Activated T-helper 1 cell treated with anti-CD3 and anti-CD28 coated beads, Interleukin-2, amount 50 U/mL, for 16 hours (primary cell): ENCODE results near the gene XDH.

ENCODE experiments used
- DNase-seq, 2 donors: peaks; one replicate each; pipeline ENCODE4 v3.0.0-alpha.2; 2020; ENCODE audit warnings: low read depth in 1 of 2, low spot score in 1 of 2

XDH gene

GRCh38 chr2:31332521-31332920 is 82.0 kb downstream of the XDH start:
- DNase-seq: no peak

GRCh38 chr2:31331156-31331555 is 83.4 kb downstream of the XDH start:
- no peak for DNase-seq

DNA sequence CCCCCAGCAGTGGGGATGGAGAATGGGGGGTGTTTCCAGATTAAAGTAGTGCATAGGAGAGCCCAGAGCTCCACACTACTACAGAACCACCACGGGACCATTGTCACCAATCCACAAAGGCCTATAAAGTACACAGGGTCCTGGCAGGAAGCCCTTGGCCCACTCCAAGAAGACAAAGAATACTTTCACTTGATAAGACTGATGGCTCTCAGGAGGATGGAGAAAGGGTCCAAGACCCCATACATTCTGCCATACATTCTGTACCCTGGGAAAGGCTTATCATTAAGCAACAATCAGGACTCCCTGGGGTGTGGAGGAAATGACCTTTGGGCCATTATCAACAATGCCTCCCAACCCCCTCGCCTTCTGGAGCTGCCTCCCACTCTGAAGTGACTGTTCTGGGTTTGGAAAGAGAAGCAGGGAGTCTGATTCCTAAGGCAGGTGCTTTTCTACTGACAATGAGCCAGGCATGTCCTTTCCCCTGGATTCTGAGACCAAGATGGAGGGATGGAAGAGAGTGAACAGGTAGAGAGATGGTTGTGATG is 85.4 kb downstream of the XDH start:
- no peak for DNase-seq

- DNase-seq: no peak
Observed at GRCh38 chr2:31328026-31328425, 86.5 kb downstream of the XDH start.

DNA sequence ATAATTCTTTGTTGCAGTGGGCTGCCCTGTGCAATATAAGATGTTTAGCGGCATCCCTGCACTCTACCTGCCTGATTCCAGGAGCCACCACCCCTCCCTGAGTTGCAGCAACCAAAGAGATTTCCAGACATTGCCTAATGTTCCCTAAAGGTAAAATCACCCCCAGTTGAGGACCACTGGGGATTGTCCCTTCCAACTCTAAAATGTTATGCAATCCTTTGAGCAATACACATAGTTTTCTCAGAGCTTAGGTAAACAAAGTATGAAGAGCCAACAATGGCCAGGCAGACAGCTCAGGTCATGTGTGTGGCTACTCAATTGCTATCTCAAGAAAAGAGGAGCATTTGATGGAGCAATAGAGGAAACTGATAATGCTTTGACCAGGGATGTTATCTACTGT is 87.0 kb downstream of the XDH start:
- DNase-seq: no peak

DNA sequence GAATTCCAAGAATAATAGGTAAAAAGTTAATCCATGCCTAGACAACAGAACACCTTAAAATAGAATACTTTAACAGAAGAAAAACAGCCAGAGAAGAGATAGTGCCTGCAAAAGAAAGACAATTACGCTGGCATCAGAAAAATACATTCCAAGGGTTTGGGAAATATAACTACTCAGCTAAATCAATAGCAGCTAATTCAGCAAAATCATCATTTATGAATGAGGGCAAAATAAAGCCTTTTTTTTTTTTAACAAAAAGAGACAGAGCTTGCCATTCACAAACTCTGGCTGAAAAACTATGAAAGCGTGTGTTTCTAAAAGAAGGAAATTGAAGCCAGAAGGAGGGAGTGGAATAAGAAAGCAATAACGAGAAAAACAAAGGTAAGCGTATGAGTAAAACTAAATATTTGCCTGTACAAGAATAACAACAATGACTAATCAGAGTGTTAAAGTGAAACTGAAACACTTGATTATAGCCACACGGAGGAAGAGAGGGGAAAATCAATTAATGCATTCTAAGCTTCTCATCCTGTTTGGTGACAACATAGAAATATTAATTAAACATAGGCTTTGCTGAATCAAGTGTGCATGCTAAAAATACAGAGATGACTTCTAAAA is 90.4 kb downstream of the XDH start:
- DNase-seq: no peak

DNA sequence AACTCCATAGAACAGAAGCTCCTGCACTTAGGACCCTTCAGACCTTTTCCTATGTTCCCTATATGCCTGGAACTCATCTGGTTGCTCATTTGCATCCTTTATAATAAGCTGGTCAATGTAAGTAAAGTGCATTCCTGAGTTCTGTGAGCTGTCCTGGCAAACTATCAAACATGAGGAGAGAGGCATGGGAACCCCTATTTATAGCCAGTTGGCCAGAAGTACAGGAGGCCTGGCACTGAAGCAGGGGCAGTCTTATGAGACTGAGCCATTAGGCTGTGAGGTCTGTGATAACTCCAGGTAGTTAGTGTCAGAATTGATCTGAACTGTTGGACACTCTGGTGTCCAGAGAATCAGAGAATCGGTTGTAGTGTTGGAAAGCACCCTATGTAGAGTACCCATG is 92.2 kb downstream of the XDH start:
- DNase-seq: no peak

DNA sequence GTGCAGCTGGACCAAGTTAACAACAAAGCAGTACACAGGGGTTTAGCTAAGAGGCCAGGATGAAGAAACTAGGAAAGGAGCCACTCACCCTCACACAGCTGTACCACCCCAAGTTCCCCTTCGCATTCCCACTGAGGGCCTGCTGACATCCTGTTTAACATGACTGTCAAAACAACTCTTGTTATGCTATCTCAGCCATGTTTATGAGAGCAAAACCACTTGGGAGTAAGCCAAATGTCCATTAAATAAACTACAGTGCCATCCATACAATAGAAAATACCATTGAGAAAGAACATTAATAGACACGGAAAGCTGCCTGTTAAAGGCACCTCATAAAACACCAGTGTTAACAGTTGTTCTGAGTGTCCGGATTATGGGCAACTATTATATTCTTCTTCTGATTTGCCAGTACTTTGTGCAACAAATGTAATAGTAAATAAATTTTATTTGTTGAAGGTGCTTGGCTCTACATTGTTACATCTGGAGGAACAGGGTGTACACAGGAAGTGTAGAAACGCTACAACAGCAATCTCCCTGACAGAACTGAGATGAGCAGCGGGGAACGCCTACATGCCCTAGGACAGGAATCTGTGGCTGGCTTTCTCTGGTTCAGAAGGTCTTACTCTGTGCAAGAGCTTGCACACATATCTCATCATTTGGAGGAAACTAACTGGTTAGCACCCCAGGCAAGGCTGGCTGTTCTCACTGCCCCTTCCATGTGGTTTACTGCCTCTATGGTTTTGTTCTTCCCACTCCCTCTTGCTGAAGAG is 95.0 kb downstream of the XDH start:
- DNase-seq: no peak

DNA sequence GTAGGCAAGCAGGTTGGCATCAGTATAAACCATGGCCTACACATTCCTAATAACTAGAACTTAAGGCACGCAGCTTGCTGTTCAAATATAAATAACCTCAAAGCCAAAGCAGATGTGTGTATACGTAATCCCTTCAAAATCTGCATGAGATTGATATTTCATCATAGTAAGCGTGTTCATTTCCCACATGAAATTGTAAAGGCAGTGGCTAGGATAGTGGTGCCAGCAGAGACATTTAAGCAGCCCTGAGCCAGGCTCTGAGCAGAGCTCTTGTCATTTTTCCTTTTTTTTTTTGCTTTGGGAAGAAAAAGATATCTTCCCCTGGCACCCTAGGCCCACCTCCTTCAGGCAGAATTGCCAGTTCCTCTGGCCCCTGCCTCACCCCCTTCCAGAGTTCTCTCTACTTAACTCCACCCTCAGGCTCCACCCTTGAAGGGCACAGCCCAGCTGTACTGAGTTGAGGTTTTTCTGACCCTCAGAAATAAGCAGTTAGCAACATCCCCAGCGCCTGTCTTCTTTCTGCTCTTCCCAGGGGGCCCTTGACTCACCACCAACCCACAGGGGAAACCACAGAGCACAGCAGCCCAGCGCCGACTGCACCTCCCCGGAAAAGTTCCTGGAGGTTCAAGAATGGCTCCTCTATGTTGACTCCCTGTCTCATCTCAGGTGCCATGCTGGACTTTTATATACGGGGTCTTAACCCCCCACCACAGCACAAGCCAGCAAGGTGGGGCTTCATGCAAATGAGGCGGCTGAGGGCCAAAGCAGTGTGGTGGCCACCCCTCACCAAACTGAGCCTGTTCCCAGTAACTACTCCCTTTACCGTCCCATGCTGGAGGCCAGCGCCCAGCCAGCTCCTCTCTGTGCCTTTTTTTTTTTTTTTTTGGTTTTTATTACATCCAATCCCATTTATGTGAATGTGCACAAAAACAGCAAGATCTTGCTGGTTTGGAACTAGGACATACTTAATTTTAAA is 95.9 kb downstream of the XDH start:
- no peak for DNase-seq

DNA sequence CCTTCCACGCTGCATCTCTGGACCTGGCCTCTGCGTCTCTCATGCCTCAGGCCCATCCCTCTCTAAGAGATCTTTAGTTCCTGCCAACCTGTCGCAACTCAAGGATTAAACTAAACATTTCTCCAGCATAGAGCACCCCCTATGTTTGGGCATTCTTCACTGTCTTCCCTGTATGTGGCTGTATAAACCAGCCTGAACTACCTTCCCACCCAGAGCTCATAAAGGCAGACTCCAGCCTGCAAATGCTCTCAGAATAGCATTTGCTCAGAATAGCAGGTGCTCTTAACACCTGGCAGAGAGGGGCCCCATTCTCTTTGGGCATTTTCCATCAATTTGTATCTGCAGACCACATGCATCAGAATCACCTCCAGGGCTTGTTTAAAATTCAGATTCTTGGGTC is 97.1 kb downstream of the XDH start:
- DNase-seq: no peak

DNA sequence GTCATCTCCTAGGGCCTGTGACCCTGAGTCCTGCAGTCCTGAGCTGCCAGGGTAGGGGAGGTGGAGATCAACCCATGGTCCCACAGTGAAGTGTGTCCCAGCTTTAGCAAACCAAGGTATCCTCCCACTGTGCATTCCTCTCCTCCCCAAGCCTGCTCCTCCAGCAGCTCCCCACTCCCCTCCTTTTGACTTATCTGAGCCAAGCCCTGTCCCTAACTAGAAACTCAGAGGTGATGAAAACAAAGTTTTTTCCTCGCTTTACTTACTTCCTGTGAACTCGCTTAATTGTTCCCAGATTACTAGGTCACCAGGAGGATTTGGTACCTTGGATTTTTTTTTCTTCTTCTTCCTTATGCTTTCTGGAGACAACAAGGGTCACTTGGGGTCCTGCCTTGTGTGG is 99.8 kb downstream of the XDH start:
- DNase-seq: no peak

GRCh38 chr2:31312898-31313297 is 101.6 kb downstream of the XDH start:
- no peak for DNase-seq

DNA sequence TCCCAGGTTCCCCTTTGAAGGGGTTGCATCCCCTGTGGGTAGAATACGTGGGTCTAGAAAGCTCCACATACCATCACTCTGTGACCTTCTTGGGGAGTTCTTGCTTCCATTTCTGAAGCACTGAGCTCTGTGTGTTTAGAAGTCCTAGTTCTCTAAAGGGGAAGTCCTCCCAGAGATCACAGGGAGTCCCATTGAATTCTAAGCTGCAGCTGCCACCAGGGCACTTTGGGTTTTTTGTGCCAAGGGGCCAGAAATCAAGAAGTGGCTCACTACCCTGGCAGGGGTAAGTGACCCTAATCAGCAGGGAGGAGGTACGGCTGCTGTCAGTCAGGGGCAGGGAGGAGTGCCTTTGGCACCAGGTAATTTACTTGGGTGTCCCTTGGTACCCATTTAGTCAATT is 109.7 kb downstream of the XDH start:
- no peak for DNase-seq

GRCh38 chr2:31302940-31303563 is 111.5 kb downstream of the XDH start:
- DNase-seq: no peak

- DNase-seq: no peak
Observed at GRCh38 chr2:31300309-31300708, 114.2 kb downstream of the XDH start.

- DNase-seq: no peak
Observed at GRCh38 chr2:31299547-31299946, 115.0 kb downstream of the XDH start.

- DNase-seq: no peak
Observed at GRCh38 chr2:31297751-31298150, 116.8 kb downstream of the XDH start.

DNA sequence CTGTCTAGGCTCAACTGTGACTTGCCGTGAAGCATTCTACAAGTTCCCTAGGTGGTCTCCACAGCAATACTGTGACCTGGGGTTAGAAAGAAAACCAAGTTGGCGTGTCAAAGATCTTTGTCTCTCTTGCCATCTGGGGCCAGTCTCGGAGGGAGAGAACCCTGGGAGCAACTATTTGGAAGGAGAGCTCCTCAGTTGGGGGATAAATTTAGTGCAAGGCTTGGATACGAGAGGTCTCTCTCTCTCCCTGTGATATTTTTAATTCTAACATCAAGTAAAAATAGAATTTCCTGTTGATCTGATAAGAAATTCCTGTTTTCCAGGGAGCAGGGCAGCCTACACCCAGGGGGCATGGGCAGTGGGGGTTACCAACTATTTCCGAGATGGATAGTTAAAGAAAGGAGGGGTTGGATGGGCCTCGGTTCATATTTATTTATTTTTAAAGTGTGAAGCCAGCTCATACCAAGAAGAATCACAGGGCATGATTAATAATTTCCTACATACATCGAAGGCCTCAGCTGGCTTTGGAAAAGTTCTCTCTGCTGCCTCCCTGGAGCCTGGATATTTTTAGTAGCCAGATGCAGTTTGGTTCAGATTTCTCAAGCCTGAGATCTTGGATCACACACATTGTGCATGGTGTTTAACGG is 117.8 kb downstream of the XDH start:
- DNase-seq: no peak

GRCh38 chr2:31294196-31294595 is 120.3 kb downstream of the XDH start:
- no peak for DNase-seq

GRCh38 chr2:31287654-31288053 is 126.9 kb downstream of the XDH start:
- no peak for DNase-seq
